SKM-1 treated with dmso at 0.1 percent for 144 hours (cell line): ENCODE data around the gene GOLGA6L7.
"Not testable (repeated sequence)": the region's sequence is repeated elsewhere in the genome, so short reads cannot be mapped to it uniquely, and the experiment has no call there.

ENCODE experiments used
- DNase-seq: peaks from one replicate; lab custom pipeline; 2025; ENCODE audit not compliant: unreplicated experiment; lab: John Stamatoyannopoulos, UW

The GOLGA6L7 gene

DNA sequence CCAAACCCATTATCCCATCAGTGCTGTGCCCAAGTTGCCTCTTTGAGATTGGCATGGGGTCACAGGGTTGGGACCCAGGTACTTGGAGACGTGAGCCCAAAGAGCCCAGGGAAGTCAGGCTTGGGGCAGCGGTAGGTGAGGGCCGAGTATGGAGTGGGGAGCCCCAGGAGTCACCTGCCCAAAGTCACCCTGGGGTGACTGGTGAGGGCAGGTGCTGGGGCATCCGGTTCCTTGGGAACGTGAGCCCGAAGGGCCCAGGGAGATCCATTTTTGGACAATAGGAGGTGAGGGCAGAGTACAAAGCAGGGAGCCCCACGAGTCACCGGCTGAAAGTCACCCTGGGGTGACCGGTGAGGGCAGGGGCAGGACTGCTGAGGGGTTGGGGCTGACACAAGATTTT lies 485 bp downstream of the GOLGA6L7 start:
- DNase-seq: not testable (repeated sequence)

DNA sequence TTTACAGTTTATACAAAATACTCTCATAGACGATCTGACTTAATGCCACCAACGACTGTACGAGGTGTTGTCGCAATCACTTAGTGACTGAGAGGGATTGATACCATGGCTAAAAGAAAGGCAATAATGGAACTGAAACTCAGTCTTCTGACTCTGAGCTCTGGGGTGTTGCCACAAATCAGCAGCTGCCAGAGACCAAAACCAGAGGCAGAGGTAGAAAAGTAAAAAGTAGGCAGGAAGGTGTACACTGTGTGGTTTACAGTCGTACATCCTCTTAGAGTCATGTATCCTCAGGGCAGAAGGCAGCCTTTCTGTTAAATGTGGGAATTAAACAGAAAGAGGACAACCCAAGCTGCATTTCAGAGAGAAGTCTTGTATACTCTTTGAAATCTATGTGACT lies 1.2 kb downstream of the GOLGA6L7 start:
- not testable (repeated sequence) for DNase-seq

GRCh38 chr15:28844147-28844546 lies 4.3 kb downstream of the GOLGA6L7 start:
- DNase-seq: not testable (repeated sequence)

GRCh38 chr15:28843520-28843919 lies 4.9 kb downstream of the GOLGA6L7 start:
- DNase-seq: not testable (repeated sequence)

GRCh38 chr15:28842210-28842609 lies 6.2 kb downstream of the GOLGA6L7 start:
- not testable (repeated sequence) for DNase-seq

DNA sequence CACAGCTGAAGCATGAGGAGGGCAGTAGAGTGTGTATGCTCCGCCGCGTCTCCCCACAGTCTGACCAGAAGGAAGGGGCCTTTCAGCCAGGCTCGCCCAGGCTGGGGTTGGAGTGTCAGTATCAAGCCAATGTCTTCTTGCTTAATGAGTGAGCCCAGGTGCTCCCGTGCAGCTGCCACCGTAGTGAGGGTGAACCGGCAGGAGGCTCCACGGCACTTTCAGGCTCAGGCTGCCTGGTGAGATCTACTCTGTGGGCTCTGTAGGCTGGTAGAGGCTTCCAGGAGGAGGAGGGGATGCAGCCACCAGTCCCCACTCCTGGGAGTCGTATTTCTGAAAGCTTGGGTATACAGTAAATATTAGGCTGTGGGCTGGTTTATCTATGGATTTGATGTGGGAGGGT lies 8.2 kb downstream of the GOLGA6L7 start:
- DNase-seq: not testable (repeated sequence)

DNA sequence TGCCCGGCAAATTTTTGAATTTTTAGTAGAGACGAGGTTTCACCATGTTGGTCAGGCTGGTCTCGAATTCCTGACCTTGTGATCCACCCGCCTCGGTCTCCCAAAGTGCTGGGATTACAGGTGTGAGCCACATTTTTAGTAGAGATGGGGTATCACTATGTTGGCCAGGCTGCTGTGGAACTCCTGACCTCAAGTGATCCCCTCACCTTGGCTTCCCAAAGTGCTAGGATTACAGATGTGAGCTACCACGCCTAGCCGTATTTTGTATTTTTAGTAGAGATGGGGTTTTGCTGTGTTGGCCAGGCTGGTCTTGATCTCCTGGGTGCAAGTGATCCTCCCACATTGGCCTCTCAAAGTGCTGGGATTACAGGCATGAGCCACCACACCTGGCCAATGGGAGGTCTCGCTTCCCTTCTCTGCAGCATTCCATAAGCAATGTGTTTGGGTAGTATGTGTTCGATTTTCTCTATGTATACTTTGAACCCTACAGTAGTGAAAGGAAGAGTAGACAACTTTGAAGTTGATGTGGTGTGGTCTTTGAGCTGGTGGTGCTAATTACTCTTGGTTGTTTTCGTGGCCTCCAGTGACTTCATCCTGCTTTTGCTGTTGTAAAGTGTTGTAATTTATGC lies 13.4 kb downstream of the GOLGA6L7 start:
- not testable (repeated sequence) for DNase-seq

DNA sequence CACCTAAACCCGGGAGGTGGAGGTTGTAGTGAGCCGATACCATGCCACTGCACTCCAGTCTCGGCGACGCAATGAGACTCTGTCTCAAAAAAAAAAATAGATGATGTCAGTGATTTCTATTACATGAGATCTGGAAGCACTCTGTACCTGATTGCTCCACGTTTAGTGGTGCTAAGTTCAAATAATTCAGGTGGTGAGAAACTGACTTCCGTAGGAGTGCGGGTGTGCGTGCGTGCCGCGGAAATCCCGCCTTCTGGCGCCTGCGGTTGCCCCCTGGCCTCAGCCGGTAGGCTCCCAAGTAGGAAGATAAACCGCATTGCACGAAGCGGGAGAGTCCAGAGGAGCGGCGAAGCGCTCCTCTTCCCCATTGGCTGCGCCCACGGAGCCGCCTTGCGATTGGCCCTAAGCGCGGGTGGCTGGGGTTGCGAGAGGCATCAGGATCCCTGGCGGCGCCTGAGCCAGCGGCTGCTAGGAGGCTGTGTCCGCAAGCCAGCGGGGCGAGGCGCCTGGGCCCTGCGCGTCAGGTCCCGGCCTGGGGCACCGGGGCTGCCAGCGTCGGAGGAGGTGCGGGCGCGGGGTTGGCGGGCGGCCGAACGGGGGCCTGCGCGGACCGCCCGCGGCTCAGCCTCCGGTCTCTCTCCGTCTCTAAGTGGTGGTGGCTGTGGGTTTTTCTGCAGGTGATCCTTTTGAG lies 16.4 kb downstream of the GOLGA6L7 start:
- peak; percentile 24 for DNase-seq

- not testable (repeated sequence) for DNase-seq
These were observed 27.0 kb downstream of the GOLGA6L7 start for GRCh38 chr15:28821420-28821819.

GRCh38 chr15:28819930-28820295 lies 28.5 kb downstream of the GOLGA6L7 start:
- not testable (repeated sequence) for DNase-seq

DNA sequence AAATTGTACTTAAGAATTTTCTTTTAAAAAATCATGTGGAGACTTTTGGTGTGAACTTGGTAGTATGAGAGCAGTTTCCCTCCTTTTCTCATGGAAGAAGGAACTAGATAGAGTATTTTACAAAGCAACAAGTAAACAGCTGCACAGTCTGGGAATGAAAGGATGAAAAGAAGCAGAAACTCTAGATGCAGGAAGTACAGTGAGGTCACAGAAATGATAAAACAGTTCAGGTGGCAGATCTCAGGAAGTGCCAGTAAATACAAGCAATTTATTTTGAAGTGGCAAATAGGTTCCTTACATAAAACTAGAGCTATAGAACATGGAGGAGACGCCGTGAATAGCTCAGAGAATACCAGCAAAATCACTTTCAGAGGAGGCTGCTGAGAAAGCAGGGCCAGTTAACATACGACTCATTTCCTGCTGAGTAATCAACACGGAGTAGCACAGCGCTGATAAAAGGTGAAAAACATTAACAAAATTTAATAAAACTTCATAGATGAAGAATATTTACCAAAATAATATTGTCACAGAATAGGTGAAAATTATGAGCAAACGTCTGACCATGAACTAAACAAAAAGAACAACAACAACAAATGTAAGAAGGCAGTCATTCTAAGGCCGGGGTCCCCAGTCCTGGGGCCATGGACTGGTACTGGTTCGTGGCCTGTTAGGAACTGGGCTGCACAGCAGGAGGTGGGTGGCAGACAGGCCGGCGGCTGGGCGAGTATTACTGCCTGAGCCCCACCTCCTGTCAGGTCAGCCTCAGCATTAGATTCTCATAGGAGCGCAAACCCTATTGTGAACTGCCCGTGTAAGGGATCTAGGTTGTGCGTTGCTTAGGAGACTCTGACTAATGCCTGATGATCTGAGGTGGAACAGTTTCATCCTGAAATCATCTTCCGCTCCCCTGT lies 29.2 kb downstream of the GOLGA6L7 start:
- DNase-seq: not testable (repeated sequence)

DNA sequence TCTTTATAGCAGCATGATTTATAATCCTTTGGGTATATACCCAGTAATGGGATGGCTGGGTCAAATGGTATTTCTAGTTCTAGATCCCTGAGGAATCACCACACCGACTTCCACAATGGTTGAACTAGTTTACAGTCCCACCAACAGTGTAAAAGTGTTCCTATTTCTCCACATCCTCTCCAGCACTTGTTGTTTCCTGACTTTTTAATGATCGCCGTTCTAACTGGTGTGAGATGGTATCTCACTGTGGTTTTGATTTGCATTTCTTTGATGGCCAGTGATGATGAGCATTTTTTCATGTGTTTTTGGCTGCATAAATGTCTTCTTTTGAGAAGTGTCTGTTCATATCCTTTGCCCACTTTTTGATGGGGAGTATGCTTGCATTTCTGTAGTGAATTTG lies 30.3 kb downstream of the GOLGA6L7 start:
- not testable (repeated sequence) for DNase-seq

DNA sequence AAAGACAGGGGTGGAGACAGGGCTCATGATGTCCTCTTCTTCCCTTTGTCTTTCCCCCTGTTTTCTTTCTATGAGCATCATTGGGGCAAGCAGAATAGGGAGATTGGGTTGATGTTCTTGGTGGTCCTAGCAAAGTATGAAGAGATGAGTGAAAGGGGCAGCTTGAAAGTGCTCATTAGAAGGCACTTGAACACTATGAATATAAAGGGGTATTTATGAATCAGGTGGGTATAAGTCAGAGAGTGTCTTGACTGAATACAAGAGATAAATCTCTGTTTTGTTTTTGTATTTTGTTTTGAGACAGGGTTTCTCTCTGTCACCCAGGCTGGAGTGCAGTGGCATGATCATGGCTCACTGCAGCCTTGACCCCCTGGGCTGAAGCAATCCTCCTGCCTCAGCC lies 34.4 kb downstream of the GOLGA6L7 start:
- DNase-seq: not testable (repeated sequence)

GRCh38 chr15:28813392-28813791 lies 35.1 kb downstream of the GOLGA6L7 start:
- DNase-seq: not testable (repeated sequence)

DNA sequence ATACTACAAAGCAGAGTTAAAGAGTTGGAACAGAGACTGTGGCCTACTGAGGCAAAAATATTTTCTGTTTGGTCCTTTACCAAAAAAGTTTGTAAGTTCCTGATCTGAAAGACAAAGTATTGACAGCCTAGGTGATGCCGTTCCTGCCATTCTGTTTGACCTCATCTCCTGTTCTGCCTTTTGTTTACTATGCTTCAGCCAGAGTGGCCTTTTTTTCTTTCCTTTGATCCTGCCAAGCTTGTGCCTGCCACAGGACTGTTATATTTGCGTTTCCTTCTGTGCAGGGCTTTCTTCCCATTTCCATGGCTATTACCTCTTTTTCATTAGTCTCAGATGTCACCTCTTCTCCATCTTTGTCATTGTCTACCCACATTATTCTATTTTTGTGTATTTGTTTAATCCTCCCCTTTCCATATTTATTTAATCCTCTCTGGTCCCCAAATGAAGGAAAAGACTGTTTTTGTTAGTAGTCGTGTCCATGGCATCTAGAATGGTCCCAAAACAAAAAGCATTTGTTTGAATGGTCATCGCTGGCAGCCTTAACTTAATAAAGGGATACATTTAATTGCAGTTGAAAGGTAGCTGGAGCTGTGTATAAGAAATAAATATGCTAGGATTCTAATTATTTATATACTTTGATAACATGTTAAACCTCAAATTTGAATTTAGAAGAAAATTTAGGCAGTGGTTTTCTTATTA lies 36.4 kb downstream of the GOLGA6L7 start:
- not testable (repeated sequence) for DNase-seq

GRCh38 chr15:28810444-28810843 lies 38.0 kb downstream of the GOLGA6L7 start:
- not testable (repeated sequence) for DNase-seq

- not testable (repeated sequence) for DNase-seq
These were observed 40.3 kb downstream of the GOLGA6L7 start for GRCh38 chr15:28808136-28808535.

- DNase-seq: not testable (repeated sequence)
These were observed 48.1 kb downstream of the GOLGA6L7 start for GRCh38 chr15:28800366-28800765.

DNA sequence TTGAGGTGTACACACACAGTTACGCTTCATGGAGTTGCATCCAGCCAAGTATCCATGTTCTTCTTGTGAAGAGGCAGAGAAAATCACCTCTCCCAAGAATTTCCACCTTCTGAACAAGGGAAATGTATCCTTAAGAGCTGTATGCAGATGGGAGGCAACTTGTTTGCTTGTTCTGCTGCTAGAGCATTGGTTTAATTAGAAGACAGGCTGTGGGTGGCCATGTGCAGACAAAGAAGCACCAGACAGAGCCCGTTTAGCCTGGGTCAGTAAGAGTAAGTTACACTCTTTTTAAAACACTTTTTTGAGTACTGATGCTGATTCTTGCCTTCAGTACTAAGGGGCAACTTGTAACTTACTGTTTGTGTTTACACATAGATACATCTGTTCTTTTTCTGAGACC lies 50.2 kb downstream of the GOLGA6L7 start:
- not testable (repeated sequence) for DNase-seq

GRCh38 chr15:28794231-28794630 lies 54.2 kb downstream of the GOLGA6L7 start:
- DNase-seq: not testable (repeated sequence)
